GM19438 (cell line): ENCODE results near the gene GPC2.
"Not testable (repeated sequence)": the region's sequence is repeated elsewhere in the genome, so short reads cannot be mapped to it uniquely, and the experiment has no call there.

Source experiments
- ATAC-seq: cut with Tn5 transposase; IDR thresholded peaks from one replicate; pipeline ENCODE4 v1.9.1; 2021; ENCODE audit warnings: low read depth; ENCODE audit not compliant: unreplicated experiment

The GPC2 gene, protein sequence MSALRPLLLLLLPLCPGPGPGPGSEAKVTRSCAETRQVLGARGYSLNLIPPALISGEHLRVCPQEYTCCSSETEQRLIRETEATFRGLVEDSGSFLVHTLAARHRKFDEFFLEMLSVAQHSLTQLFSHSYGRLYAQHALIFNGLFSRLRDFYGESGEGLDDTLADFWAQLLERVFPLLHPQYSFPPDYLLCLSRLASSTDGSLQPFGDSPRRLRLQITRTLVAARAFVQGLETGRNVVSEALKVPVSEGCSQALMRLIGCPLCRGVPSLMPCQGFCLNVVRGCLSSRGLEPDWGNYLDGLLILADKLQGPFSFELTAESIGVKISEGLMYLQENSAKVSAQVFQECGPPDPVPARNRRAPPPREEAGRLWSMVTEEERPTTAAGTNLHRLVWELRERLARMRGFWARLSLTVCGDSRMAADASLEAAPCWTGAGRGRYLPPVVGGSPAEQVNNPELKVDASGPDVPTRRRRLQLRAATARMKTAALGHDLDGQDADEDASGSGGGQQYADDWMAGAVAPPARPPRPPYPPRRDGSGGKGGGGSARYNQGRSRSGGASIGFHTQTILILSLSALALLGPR

DNA sequence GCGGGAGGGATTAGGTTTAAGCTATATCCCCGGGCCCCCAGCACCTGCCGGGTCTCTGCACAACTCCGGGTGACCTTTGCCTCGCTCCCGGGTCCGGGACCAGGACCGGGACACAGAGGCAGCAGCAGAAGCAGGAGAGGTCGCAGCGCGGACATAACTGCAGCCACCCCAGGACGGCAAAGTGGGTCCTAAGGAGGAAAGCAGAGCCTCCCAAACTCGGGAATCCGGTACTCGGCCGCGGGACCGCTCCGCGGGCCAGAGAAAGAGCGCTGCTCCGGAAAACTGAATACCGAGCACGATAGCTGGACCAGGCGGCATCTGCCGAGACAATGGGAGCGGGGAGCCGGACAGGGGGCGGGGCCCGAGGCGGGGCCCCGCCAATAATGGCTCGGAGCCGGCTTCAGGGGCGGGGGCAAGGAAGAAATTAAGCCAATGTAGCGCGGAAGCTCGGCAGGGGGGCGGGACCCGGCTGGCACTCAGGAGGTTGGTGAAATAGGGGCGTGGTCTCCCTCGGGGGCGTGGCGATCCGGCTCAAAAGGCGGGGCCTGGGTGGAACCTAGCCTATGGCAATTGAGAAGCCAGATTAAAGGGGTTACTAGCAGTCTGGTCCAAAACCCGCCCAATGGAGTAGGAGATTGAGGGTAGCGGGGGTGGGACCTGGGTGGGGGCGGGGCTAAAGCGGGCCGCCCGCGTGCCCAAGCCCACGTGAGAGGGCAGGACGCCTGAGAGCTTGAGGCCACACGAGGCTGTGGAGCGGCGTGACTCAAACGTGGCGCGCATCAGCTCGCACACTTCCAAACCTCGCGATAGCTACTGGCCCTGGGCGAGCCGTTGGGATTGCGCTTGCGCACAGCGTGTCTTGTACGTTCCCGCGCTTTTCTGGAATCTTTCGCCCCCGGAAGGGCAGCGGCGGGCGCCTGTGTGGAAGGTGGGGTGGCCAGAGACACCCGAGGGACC is at the start of gene GPC2, which contains the start of gene STAG3:
TSS of gene GPC2 (minus strand) at position 337 of the 957 bp plus-strand sequence. CDS start at position 155, 182 bp downstream.
TSS of gene STAG3 (plus strand) at position 874 of the 957 bp plus-strand sequence. CDS start 2,639 bp downstream, outside the sequence.
- peak; percentile 90 for ATAC-seq

DNA sequence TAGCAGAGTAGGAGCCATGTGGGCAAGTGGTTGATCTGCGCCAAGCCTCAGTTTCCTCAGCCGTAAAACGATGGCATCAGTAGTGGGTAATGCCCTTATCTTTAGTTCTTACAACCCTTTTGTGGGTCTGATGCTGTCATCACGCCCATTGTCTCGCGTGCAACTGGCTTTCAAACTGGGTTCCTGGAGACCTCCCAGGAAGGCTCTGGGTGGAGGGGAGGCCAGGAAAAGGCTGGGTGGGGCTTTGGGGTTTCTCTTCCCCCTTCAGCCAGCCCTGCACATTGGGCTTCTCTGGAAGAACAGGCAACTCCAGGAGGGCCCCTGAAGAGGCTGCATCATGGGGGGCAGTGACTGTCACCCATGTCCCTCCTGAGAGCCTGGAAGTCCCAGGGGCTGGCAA is 47.7 kb upstream of the GPC2 start:
- not testable (repeated sequence) for ATAC-seq

DNA sequence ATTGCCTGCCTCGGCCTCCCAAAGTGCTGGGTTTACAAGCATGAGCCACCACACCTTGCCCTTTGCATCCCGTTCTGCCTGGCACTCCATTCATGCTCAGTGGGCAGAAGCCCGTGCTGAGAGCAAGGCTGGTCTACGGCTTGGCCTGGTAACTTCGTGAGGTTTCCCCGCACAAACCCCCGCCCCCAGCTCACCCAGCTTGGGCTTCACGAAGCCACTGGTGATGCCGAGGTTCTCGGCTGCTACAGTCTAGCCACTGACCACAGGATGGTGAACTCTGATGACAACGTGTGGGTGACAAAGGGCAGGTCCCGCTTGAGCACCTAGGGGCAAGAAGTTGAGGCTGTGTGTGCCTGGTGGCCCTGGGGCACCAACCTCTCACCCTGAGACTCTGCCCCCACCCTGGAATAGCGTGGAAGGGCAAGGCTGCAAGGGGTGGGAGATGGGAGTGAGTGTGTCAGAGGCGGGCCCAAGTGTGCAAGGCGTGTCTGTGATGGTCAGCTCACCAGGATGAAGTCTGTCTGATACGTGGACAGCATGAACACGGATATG is 46.3 kb upstream of the GPC2 start:
- not testable (repeated sequence) for ATAC-seq

DNA sequence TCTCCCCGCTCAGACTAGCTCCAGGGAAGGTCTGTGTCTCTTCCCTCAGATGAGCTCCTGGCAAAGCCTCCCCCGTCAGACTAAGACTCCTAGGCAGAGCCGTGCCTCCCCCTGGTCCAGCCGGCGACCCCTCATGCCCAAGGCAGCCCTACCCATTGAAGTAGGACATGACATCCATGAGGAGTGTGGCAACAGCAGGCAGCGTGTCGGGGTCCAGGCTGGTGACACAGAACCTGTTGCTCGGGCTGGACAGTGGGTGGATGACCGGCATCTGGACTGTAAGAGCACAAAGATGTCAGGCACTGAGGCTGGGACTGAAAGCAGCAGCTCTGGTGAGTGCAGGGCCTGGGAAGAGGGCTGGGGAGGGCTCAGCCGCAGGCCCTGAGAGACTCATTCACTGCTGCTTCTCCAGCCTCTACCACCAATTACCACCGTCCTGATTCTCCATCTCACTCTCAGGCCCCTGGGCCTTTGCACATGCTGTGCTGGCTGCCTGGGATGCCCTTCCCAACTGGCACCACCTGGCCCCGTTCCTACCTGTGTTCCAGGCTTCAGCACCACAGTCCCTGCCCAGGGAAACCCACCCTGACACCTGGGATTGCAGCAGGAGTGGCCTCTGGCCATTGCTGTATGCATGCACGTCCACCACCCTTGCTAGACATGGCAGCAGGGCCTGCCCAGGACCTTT is 45.4 kb upstream of the GPC2 start:
- ATAC-seq = no peak

GRCh38 chr7:100221767-100222444 is 44.7 kb upstream of the GPC2 start:
- ATAC-seq = no peak

DNA sequence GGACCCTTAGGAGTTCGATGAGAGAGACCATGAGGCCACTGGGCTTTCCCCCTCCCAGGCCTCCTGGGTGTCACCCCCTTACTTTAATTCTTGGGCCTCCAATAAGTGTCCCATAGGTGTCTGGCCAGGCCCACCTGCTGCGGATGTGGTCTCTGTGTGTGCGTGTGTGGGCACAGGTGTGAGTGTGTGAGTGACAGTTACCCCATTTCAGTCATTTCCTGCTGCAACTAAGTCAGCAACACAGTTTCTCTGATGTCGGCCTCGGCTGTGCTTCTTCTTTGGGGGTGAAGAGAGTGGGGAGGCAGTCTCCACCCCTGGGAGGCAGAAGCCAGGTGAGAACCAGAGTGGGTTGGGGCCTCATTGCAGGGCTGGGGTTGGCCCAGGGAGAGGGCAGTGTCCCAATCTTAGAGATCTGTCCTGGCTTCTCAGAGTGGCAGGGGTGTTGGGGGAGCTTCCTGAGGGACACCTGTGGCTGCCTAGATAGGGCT is 44.1 kb upstream of the GPC2 start:
- peak; percentile 44 for ATAC-seq

GRCh38 chr7:100220586-100221230 is 43.5 kb upstream of the GPC2 start:
- ATAC-seq = no peak

GRCh38 chr7:100219801-100220585 is 42.8 kb upstream of the GPC2 start, which contains the start of gene PVRIG:
PVRIG (plus strand) TSS chr7:100219949; CDS start chr7:100219971, 22 bp downstream.
- not testable (repeated sequence) for ATAC-seq

- ATAC-seq = no peak
Observed at GRCh38 chr7:100219271-100219737, 42.1 kb upstream of the GPC2 start.

GRCh38 chr7:100217934-100218333 is 40.8 kb upstream of the GPC2 start:
- ATAC-seq = not testable (repeated sequence)

DNA sequence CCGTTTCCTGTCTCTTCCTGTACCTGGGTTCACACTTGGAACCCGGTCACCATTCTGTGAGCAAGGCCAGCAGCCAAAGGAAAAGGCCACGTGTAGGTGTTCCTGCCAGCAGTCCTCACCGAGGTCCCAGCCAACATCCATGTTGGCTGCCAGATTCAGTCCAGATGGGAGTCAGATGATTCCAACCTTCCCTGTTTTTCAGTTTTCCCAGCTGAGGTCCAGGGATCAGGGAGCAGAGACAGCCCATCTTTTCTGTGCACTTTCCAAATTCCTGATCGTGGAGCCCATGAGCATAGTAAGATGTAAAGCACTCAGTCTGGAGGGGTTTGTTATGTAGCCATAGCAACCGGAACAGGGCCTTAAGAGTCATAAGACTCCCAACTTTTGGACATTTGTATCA is 38.7 kb upstream of the GPC2 start:
- no peak for ATAC-seq

DNA sequence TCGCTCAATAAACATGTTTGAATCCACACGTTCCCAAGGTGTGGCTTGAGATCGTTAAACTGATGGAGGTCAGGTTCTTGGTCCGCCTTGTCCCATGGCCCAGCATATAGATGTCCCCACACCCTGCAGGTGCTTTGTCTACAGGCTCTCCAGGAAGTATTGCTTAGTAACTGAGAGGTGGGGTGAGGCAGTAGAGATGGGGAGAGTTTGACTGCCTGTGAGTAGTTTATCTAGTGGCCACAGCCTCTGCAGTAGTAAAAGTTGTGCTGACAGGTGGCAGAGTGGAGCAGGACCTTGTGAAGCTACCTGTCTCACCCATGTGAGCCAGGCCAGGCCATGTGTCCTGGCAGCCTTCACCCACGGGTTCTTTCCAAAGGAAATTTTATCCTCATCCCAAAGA is 37.2 kb upstream of the GPC2 start:
- ATAC-seq = not testable (repeated sequence)

DNA sequence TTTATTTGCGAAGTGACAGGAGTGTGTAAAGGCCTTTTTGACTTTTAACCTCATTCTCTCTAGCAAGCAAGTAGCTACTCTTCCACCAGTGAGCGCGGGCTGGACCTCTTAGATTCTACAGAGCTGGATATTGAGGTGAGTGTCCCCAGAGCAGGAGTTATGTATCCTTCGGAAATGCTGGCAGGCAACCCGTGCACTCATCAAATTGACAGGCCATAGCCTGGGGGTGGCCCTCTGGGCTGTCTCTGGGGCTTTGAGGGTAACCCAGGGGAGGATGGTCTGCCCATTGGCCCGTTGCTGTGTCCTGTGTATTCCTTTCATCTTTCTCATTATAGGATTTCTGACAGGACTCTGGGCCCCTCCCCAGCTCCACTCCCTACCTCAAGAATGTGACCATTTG is 36.5 kb upstream of the GPC2 start:
- ATAC-seq = no peak

GRCh38 chr7:100212631-100213286 is 35.6 kb upstream of the GPC2 start:
- no peak for ATAC-seq

DNA sequence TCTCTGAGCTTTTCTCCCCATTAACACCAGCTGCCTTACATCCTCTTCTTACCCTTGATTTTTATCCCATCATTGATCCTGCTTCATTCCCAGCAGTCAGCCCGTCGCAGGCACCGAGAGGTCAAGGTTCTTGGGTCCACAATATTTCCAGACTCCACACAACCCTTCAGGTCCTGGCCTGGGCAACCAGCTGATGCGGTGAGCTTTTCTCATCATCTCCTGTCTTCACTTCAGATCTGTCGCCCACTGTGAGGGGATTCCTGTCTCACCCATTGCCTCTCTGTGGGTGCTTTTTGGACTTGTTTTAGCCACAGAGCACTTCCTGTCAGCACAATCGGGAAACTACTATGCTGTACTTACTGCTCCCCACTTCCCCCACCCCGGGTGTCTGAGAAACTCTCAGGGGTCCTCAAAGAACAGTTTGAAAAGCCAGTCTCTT is 34.2 kb upstream of the GPC2 start:
- ATAC-seq = no peak

DNA sequence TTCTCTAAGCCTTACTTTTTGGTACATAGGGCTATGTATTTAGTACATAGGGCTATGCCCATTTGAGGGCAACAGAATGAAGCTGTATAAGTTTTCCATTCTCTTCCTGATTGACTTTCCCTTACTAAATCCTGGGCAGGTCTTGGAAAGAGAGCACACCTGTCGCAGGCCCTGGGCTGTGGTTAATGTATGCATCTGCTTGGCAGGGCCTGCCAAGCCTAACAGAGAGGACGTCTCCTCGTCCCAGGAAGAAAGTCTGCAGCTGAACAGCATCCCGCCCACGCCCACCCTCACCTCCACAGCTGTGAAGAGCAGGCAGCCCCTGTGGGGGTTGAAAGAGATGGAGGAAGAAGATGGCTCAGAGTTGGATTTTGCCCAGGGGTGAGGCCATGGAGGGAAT is 33.6 kb upstream of the GPC2 start:
- ATAC-seq = no peak

DNA sequence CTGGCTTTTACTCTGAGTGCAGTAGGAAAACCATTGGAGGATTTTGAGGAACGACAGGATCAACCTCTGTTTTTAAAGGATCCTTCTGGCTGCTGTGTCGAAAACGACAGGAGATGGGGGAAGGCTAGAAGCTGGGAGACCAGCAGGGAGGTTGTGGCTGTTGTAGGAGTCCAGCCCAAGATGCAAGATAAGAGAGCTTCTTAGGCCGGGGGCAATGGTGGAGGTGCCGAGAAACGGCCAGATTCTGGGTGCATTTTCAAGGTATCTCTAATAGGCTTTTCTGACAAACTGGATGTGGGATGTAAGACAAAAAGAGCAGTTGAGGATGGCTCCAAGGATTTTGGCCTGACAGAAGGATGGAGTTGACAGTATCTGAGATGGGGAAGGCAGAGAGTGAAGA is 32.3 kb upstream of the GPC2 start:
- ATAC-seq = no peak
